ENCODE results near the gene ZDHHC12.

Gene ZDHHC12, protein sequence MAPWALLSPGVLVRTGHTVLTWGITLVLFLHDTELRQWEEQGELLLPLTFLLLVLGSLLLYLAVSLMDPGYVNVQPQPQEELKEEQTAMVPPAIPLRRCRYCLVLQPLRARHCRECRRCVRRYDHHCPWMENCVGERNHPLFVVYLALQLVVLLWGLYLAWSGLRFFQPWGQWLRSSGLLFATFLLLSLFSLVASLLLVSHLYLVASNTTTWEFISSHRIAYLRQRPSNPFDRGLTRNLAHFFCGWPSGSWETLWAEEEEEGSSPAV

DNA sequence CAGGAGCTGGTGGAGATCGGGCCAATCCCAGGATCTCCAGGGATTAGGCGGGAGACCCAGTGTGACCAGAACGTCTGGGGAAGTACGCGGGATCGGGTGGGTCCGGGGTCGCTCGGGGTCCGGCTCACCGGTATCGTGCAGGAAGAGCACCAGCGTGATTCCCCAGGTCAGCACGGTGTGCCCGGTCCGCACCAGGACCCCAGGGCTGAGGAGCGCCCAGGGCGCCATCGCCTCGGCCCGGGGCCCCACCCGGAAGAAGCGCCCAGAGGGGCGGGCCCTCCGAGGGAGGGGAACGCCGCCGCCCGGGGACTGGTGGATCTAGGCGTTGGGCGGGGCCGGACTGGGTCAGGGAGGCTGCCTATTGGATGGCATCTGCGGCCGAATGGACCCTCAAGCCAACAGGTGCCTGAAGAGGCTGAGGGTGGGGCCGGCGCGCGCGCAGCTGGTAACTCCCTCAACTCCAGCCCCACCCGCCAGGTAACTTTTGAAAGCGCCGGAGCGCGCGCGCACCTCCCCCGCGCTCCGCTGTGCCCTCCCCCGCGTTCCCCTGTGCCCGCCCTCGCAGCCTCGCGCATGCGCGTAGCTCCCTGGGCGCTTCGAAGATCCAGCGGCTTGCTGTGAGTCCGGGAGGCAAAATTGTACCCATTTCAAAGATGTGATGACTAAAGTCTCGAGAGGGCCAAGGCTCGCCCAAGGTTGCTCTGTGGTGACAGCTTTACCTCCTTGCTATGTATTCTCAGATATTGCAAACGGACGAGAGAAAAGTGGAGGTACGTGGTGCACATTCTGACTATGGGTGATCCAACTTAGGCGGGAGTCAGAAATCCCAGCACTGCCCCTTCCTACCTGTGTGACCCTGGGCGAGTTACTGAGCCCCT is at the start of gene ZDHHC12:
Gene ZDHHC12 (minus strand): TSS at position 262 of the 878 bp plus-strand sequence. CDS start 34 bp downstream, at position 228.
- DNase-seq (ENCODE audit: insufficient read length, low spot score) (peak; percentile 100), FAIRE-seq (peak; percentile 98)

DNA sequence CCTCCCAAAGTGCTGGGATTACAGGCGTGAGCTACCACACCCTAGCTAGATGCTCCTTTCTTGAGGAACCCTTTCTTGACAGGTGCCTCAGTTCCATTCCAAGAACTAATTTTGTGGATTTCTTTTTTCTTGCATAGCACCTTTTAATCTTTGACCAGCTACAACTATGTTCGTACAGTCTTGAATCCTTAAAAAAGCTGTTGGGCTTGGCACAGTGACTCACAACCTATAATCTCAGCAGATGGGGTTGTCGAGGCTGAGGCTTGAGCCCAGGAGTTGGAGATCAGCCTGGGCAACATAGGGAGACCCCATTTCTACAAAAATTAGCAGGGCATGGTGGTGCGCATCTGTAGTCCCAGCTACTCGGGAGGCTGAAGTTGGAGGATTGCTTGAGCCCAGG is 49.1 kb upstream of the ZDHHC12 start:
- FAIRE-seq: no peak
- DNase-seq (ENCODE audit: insufficient read length, low spot score): no peak

- DNase-seq (ENCODE audit: insufficient read length, low spot score) (peak; percentile 98), FAIRE-seq (peak; percentile 45)
Observed at GRCh38 chr9:128771745-128772519, 48.0 kb upstream of the ZDHHC12 start, which contains the start of gene ZER1. Gene ZER1 (minus strand): TSS chr9:128771927. CDS start chr9:128755565, 16,362 bp downstream.

DNA sequence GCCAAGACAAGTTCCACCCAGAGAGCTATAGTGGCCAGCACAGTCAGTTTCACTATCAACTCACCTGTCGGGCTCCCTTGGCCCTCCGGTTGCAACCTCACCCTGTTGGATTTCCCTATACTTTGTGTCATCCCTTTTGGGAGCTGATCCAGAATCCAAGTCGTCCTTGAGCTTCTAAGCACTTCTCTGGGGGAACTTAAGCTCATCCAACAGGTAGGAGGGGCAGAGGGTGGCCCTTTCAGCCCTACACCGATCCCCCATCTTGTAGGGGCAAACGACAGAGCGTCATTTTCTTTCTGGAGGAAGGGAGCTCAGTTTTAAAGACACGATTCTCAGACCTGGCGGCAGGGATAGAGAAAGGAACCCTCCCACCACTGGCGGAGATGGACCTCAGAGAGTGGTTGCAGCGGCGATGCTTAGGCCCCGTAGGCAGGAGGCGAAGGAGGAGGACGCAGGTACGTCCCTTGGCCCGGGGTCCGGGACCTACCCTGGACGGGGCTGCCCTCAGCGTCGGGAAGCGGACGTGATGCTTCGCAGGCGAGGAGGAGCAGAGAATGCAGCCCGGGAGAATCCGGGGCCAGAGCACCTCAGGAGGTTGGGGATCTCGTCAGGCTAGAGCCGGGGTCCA is 47.3 kb upstream of the ZDHHC12 start:
- DNase-seq (ENCODE audit: insufficient read length, low spot score): no peak
- FAIRE-seq: no peak

- FAIRE-seq (no peak), DNase-seq (ENCODE audit: insufficient read length, low spot score) (no peak)
Observed at GRCh38 chr9:128770286-128771030, 46.5 kb upstream of the ZDHHC12 start.

DNA sequence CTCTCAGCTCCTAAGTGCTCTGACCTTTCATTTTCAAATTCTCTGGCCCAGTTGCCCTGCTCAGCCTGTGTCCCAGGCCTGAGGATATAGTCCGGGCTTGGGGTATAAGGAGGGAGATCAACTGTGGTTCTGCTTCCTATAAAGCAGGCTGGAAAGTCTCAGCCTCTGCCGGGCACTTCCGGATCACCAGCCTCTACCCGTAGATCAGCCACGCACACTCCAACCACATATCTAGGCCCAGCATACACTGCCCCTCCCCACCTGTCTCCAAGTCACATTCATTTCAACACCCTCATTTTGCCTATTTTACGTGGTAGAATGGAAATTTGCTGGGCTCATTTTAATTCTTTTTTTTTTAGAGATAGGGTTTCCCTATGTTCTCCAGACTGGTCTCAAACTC is 44.7 kb upstream of the ZDHHC12 start:
- FAIRE-seq: no peak
- no peak for DNase-seq (ENCODE audit: insufficient read length, low spot score)

DNA sequence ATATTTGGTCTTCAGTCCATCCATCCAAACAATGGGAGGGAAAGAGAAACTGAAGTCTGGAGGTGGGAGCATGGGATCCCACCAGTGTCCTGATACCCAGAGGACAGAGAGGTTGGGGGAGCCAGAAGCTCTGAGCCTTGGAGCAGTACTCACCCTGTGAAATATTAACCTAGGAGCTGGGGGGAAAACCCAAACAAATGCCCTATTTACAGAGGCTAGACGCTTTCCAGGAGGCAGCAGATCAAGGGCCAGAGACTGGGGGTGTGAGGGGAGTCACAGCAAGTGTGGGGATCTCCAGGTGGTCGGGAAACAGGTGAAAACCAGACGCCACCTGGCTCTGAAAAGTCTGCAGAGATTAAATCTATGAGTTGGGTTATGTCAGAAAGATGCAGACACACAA is 41.6 kb upstream of the ZDHHC12 start:
- DNase-seq (ENCODE audit: insufficient read length, low spot score) (no peak), FAIRE-seq (no peak)

DNA sequence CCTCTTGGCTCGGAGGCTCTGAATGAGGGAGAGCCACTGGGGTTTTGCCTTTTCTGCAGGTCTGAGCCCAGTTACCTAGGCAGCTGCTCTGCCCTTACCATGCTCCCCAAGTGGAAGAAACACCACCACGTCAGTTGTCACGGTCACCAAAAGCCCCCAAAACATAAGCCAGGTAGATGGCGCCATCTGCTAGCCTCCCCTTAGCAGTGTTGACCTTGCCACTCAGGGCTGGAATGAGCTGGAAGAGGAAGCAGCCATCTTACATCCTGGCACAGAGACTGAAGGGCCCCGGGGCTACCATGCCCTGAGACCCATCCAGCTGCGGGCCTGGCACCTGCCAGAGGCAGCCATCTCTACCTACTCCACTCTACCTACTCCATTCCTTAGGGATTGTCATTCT is 40.4 kb upstream of the ZDHHC12 start:
- FAIRE-seq: no peak
- DNase-seq (ENCODE audit: insufficient read length, low spot score): no peak

DNA sequence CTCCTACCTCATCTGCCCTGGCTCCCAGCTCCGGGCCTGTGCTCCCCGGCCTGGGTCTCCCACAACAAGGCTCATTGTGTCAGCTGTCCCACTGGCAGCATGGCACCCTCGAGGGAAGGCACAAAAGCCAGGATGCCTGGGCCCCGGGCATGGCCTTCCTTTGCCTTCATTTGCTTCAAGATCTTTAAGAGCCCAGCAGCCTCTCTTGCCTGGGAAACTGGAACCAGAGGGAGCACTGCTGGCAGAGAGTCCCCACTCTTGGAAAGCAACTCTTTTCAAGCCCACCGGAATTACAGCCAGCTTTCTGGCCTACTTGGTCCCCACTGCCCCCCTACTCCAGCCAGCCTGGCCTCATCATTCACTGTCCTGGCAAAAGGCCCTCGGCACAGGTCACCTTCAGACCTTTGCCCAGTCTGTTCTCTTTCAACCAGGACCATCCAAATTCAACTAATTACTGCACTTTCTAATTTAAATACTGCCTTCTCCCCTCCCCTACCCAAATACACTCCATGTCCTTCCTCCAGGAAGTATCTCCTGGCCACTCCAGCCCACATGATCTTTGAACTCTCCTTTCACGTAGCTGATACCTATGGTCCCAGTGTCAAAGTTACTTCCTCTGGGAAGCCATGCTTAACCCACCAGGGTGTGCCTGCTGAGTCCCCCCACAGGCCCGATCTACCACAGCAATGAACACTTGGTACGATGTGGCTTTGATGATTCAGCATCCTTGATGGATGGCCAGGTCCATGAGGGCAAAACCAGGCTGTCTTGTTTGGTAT is 38.9 kb upstream of the ZDHHC12 start:
- FAIRE-seq (no peak), DNase-seq (ENCODE audit: insufficient read length, low spot score) (no peak)

- no peak for DNase-seq (ENCODE audit: insufficient read length, low spot score)
- no peak for FAIRE-seq
Observed at GRCh38 chr9:128757602-128758001, 33.7 kb upstream of the ZDHHC12 start.

DNA sequence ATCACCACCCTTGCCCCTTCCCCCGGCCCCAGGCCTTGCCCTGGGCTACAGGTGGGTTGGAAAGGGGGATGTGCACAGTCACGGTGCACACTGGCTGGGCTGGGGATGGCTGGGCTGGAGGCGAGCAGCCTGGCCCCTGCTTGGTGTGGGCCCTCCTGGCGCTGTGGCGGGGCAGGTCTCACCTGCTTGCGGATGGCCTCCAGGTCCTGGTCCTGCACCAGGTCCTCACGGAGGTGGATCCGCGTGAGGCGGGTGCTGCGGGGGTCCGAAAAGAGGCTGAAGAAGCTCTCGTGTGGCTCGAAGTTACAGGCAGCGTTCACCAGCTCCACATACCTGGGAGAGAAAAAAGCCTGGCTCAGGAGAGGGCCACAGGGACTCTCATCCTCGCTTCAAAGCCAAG is 29.7 kb upstream of the ZDHHC12 start:
- DNase-seq (ENCODE audit: insufficient read length, low spot score) (no peak), FAIRE-seq (no peak)

DNA sequence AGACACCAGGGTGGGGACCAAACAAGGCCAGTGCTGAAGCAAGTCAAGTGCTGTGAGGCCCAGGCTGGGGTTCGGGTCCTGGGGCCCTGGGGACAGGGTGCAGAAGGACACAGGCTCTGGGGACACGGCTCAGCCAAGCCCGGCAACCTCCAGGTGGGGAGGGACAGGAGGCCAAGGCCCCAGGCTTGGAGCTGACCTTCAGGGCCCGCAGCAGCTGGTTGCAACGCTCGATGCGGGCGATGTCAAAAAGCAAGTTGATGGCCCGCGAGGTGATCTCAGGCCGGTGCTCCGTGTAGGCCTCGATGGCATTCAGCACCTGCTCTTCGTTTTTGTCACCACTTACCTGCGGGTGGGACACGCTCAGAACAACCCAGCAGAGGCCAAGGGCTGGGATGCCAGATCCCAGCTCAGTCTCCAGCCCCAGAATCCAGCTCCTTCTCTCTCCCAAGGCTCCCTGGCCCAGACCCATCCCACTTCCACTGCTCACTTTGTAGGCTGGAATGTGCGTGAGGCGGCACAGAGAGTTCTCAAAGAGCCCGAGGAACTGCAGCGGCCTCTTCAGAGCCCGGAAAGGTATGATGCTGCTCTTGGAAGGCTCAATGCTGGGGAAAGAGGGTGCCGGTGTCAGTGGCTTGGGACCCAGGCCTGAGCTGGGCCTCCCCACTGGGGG is 27.1 kb upstream of the ZDHHC12 start:
- FAIRE-seq (no peak), DNase-seq (ENCODE audit: insufficient read length, low spot score) (no peak)

DNA sequence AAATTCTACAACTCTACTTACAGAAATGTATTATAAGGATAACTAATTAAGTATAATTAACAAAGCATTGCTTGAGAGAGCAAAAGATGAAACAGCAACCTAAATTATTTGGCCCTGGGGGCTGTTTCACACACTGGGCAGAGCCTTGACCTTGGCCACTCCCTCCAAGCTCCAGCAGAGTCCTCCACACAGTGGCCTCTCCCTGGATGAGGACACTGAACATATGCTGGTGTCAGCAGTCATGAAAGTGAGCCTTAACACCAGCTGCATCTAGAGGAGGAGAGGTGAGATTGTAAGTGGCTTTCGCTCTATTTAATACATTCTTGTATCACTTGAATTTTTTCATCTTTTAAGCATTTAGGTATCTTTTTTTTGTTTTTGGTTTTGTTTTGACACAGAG is 23.3 kb upstream of the ZDHHC12 start:
- no peak for FAIRE-seq

GRCh38 chr9:128743421-128743820 is 19.5 kb upstream of the ZDHHC12 start:
- FAIRE-seq: no peak

More for the DNA sequence above, 23.3 kb upstream of the ZDHHC12 start:
- no peak for DNase-seq (ENCODE audit: insufficient read length, low spot score)

DNA sequence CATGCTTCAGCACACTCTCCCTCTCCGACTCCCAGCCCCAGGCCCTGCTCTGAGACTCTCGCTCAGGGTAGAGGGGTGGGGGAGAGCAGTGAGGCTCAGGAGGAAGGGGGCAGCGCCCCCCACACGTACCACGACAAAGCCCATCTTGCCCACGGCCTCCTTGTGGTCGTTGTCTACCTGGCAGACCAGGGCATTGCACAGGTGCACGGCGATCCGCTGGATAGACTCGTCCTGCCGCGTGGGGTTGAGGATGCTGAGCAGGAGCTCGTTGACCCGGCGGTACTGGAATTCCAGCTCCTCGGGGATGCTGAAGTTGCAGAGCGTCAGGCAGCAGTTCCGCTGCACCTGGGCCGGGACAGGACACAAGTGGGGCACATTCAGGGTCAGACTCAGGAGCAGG is 18.5 kb upstream of the ZDHHC12 start:
- DNase-seq (ENCODE audit: insufficient read length, low spot score): no peak
- no peak for FAIRE-seq

More at GRCh38 chr9:128743421-128743820, 19.5 kb upstream of the ZDHHC12 start:
- DNase-seq (ENCODE audit: insufficient read length, low spot score): no peak

GRCh38 chr9:128735373-128735772 is 11.4 kb upstream of the ZDHHC12 start:
- DNase-seq (ENCODE audit: insufficient read length, low spot score) (no peak), FAIRE-seq (no peak)

- peak; percentile 62 for FAIRE-seq
- no peak for DNase-seq (ENCODE audit: insufficient read length, low spot score)
Observed at GRCh38 chr9:128733256-128733655, 9.3 kb upstream of the ZDHHC12 start.

GRCh38 chr9:128732576-128732975 is 8.6 kb upstream of the ZDHHC12 start:
- DNase-seq (ENCODE audit: insufficient read length, low spot score) (no peak), FAIRE-seq (no peak)

DNA sequence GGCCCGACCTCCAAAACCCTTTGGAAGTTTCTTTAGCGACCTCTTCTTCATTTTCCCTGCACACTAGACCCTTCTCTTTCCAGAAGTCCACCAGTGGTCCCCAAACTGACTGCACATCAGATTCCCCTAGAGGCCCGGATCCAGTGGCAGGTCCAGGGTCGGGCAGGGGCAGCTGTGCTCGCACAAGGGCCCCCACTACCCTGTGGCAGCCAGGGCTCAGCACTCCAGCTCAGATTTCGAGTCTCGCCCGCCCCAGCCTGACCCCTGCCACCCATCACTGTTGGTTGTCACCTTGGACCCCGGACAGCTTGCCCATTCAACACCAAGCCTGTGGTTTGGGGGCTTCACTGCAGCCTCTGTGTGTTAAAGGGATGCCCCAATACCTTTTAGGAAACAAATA is 7.8 kb upstream of the ZDHHC12 start:
- no peak for DNase-seq (ENCODE audit: insufficient read length, low spot score)
- FAIRE-seq: no peak

Measured in GM19239 (cell line).